PC-9 (cell line): ENCODE measurements around the gene FAM169A. TPM values are rescaled to one million over a fixed set of nuclear protein-coding genes. Genes with fewer than 3 reads are reported as not detected.
A peak's percentile ranks its signal among the peaks of the same experiment; 100 is the strongest.
"Not testable (repeated sequence)": the region's sequence is repeated elsewhere in the genome, so short reads cannot be mapped to it uniquely, and the experiment has no call there.

Experiments used
- BruUV-seq: library from RNA; stranded (reverse); fragments of 400-500 nt; replicated peaks from 2 replicates; lab custom pipeline; 2021; lab: Mats Ljungman, UMichigan
- CTCF ChIA-PET: fragments of 300-600 bp; sonication (Branson Sonifier 250); formaldehyde crosslinking; loops from one replicate; lab custom pipeline; 2022; ENCODE audit warnings: antibody characterized with exemption; lab: Charles Lee
- POLR2A ChIA-PET: fragments of 300-600 bp; sonication (Branson Sonifier 250); formaldehyde crosslinking; loops from one replicate; lab custom pipeline; 2022; ENCODE audit warnings: antibody characterized with exemption; ENCODE audit not compliant: unreplicated experiment; lab: Charles Lee
- DNase-seq, 2 experiments: peaks; one replicate each; pipeline versions ENCODE4 v3.0.0 to v3.0.0-alpha.2; 2015 to 2022; ENCODE audit warnings: mixed read lengths in 1 of 2
- H2AFZ ChIP-seq: fragments of 200-600 bp; sonication (generic); 2 replicates; pipeline ENCODE4 v1.8.1; 2017; ENCODE audit warnings: antibody characterized with exemption
- H3F3A ChIP-seq: fragments of 200-600 bp; sonication (generic); 2 replicates; pipeline ENCODE4 v1.8.1; 2017; ENCODE audit warnings: antibody characterized with exemption, mild to moderate bottlenecking, low read depth; ENCODE audit not compliant: insufficient read depth
- H3K27ac ChIP-seq: fragments of 200-600 bp; sonication (generic); 2 replicates; pipeline ENCODE4 v1.6.1; 2016; ENCODE audit warnings: mixed run types
- H3K27me3 ChIP-seq: fragments of 200-600 bp; sonication (generic); 2 replicates; pipeline ENCODE4 v1.6.1; 2016; ENCODE audit warnings: low read depth, mixed run types; ENCODE audit not compliant: insufficient read depth
- H3K36me3 ChIP-seq: fragments of 200-600 bp; sonication (generic); 2 replicates; pipeline ENCODE4 v1.6.1; 2016; ENCODE audit warnings: low read depth, mixed run types
- H3K4me1 ChIP-seq: fragments of 200-600 bp; sonication (generic); replicated peaks from 2 replicates; pipeline ENCODE4 v1.6.1; 2016; ENCODE audit warnings: mixed run types; ENCODE audit not compliant: insufficient read depth
- H3K4me2 ChIP-seq: fragments of 200-600 bp; sonication (generic); 2 replicates; pipeline ENCODE4 v1.6.1; 2017; ENCODE audit warnings: mixed run types
- H3K4me3 ChIP-seq: fragments of 200-600 bp; sonication (generic); 2 replicates; pipeline ENCODE4 v1.6.1; 2016; ENCODE audit warnings: mixed run types
- H3K79me2 ChIP-seq: fragments of 200-600 bp; sonication (generic); 2 replicates; pipeline ENCODE4 v1.6.1; 2017; ENCODE audit warnings: low read depth, mixed run types
- H3K9me2 ChIP-seq: fragments of 200-600 bp; sonication (generic); 2 replicates; pipeline ENCODE4 v1.8.1; 2017; ENCODE audit warnings: mild to moderate bottlenecking; ENCODE audit not compliant: insufficient read depth
- H3K9me3 ChIP-seq: fragments of 200-600 bp; sonication (generic); 2 replicates; pipeline ENCODE4 v1.8.1; 2016; ENCODE audit warnings: low read depth; ENCODE audit not compliant: insufficient read depth
- H4K20me1 ChIP-seq: fragments of 200-600 bp; sonication (generic); 2 replicates; pipeline ENCODE4 v1.8.1; 2017; ENCODE audit not compliant: insufficient read depth
- EZH2 ChIP-seq: fragments of 200-600 bp; sonication (generic); IDR thresholded peaks from 2 replicates; pipeline ENCODE4 v1.8.0; 2017; ENCODE audit warnings: antibody characterized with exemption, low read depth
- intact Hi-C: fragments of 100-400 bp; cut with micrococcal nuclease; formaldehyde crosslinking; loops from one replicate; pipeline ENCODE4 v1.10.0; 2022; ENCODE audit not compliant: unreplicated experiment
- total RNA-seq: library from RNA; stranded (reverse); gene quantifications from 2 replicates; pipeline ENCODE4 v1.2.3, GENCODE V29; 2021
- TF ChIP-seq, protein P1 (sequence below): fragments of 200-600 bp; sonication (generic); conservative IDR thresholded peaks from 2 replicates; pipeline ENCODE4 v1.6.1; 2017; ENCODE audit warnings: mixed run types, antibody characterized with exemption, mild to moderate bottlenecking, moderate library complexity

FAM169A gene
- total RNA-seq, 1 experiment from 2014 or later: 2.1 TPM

DNA sequence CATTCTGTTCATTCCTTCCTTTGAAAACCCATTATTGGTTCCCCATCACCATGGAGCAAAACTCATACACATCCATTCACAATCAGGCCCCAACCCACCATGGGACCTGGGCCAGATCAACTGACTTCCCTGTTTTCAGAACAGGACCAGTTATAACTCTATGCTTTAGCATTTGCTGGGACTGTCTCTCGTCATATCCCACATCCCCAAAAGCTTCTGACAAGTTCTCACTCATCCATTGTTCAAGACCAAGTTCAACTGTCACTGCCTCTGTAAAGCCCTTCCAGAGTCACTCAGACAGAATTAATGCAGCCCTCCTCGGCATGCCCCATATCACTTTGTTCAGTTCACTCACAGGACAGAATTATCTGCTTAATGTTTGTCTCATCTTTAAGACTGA lies 4.0 kb downstream of the FAM169A start:
- no peak for TF ChIP-seq EZH2
- Histone ChIP-seq H3K4me2 (no peak overlapping the region), H3K27me3 (no peaks in the 10 kb centered on the region), H3K4me3 (no peak overlapping the region), H3K36me3 (no peaks in the 10 kb centered on the region), H3K79me2 (0 out of 2 replicates have a peak, but pooled peaks cover 3% of the 10 kb centered on the region), H4K20me1 (no peaks in the 10 kb centered on the region), H3F3A (0 out of 2 replicates have a peak, but pooled peaks cover 4% of the 10 kb centered on the region), H3K9me2 (no peaks in the 10 kb centered on the region), H3K27ac (no peak overlapping the region), H3K4me1 (peaks cover 9% of the 10 kb centered on the region), H2AFZ (no peak overlapping the region), H3K9me3 (no peaks in the 10 kb centered on the region)
- no TSS peak for BruUV-seq
- no peak for DNase-seq
- intact Hi-C loops: loop anchor here (10.0 kb wide), 1 partner anchor 97 kb away; the partner anchor contains the start of genes GFM2 and NSA2
- CTCF ChIA-PET: interaction anchor here (0.6 kb wide), 1 partner anchor 51 kb away, joined by 23 read pairs; no protein-coding TSS in a partner anchor
- POLR2A ChIA-PET: no interaction called here

DNA sequence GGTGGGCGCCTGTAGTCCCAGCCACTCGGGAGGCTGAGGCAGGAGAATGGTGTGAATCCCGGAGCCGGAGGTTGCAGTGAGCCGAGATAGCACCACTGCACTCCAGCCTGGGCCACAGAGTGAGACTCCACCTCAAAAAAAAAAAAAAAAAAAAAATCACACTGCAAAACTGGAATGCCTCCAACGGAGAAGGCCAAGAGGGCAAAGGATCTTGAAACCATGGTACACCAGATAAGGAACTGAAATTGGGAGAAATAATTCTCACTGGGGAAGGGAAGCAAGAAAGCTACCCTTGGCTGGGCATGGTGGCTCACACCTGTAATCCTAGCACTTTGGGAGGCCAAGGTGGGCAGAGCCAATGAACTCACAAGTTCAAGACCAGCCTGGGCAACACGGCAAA lies 9.2 kb downstream of the FAM169A start:
- POLR2A ChIA-PET, H3K4me1 ChIP-seq, H3K79me2 ChIP-seq, BruUV-seq, H2AFZ ChIP-seq, DNase-seq, H4K20me1 ChIP-seq, H3K36me3 ChIP-seq, H3K4me3 ChIP-seq, intact Hi-C loops, H3K9me3 ChIP-seq, H3K9me2 ChIP-seq, H3K27ac ChIP-seq, H3K27me3 ChIP-seq, CTCF ChIA-PET, H3F3A ChIP-seq, H3K4me2 ChIP-seq: not testable (repeated sequence)

DNA sequence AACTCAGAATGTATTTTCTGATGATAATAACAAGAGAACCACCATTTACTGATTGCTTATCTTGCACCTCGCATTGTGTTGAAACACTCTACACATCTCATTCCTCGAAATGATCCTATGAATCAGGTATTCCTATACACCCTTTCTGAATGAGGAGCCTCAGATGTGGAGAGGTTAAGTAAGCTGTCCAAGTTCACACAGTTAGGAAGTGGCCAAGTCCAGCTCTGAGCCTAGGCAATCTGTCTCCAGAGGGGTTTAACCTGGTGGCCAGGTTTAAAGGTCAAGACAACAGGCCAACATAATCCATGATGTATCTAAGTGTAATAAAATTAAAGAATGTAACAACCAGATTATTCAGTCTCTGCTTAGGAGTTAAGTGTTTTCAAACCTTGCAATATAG lies 12.9 kb downstream of the FAM169A start:
- Histone ChIP-seq H3F3A (no peaks in the 10 kb centered on the region), H4K20me1 (no peaks in the 10 kb centered on the region), H3K9me3 (peaks cover 8% of the 10 kb centered on the region), H3K4me1 (peaks cover 12% of the 10 kb centered on the region), H2AFZ (no peak overlapping the region), H3K36me3 (no peaks in the 10 kb centered on the region), H3K79me2 (no peaks in the 10 kb centered on the region), H3K9me2 (no peaks in the 10 kb centered on the region), H3K27me3 (no peaks in the 10 kb centered on the region), H3K27ac (no peak overlapping the region), H3K4me2 (no peak overlapping the region), H3K4me3 (no peak overlapping the region)
- CTCF ChIA-PET: no interaction called here
- DNase-seq: no peak
- POLR2A ChIA-PET: no interaction called here
- no TSS peak for BruUV-seq
- TF ChIP-seq, protein P1, sequence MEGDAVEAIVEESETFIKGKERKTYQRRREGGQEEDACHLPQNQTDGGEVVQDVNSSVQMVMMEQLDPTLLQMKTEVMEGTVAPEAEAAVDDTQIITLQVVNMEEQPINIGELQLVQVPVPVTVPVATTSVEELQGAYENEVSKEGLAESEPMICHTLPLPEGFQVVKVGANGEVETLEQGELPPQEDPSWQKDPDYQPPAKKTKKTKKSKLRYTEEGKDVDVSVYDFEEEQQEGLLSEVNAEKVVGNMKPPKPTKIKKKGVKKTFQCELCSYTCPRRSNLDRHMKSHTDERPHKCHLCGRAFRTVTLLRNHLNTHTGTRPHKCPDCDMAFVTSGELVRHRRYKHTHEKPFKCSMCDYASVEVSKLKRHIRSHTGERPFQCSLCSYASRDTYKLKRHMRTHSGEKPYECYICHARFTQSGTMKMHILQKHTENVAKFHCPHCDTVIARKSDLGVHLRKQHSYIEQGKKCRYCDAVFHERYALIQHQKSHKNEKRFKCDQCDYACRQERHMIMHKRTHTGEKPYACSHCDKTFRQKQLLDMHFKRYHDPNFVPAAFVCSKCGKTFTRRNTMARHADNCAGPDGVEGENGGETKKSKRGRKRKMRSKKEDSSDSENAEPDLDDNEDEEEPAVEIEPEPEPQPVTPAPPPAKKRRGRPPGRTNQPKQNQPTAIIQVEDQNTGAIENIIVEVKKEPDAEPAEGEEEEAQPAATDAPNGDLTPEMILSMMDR: no peak
- TF ChIP-seq EZH2: no peak
- intact Hi-C loops: no loop called here

DNA sequence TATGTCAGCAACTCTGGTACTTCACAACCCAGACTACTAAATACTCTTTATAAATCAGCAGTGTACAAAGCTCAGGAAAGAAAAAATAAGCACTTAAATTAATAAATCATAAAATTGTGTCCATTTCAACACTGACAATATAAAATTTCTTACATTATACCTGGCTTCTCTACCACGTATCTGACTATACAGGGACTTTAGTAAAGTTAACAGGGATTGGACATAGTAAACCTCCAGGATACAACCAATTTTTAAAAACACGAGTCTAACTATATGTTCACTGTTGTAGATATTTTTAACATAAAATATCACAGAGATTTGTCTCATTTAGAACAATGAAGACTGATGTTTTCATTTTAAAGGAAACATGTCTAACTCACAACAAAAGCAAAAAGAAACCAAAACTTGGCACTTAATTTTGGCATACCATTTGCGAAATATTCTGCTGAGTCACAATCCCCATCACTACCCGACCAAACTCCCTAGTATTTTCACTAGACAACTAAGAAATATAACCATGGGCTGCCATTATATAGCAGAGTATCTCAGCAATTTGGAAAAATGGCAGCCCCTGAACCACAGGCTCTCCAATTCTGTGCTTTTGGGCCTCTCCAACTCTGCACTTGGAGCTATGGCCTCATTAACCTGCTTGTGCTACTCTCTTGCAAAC lies 14.4 kb downstream of the FAM169A start:
- intact Hi-C loops: no loop called here
- no peaks in the 10 kb centered on the region for H4K20me1 ChIP-seq
- CTCF ChIA-PET: no interaction called here
- peak overlapping the region; percentile 23 for H2AFZ ChIP-seq
- H3K4me3 ChIP-seq: no peak overlapping the region; the same call in 1 of the 2 replicates
- BruUV-seq: no TSS peak
- peak overlapping the region; percentile 24 for H3K27ac ChIP-seq
- no peaks in the 10 kb centered on the region for H3K9me2 ChIP-seq
- H3K27me3 ChIP-seq: no peaks in the 10 kb centered on the region
- peaks cover 8% of the 10 kb centered on the region for H3K9me3 ChIP-seq
- TF ChIP-seq, protein P1: no peak
- no peak for TF ChIP-seq EZH2
- H3K36me3 ChIP-seq: no peaks in the 10 kb centered on the region
- peaks cover 12% of the 10 kb centered on the region for H3K4me1 ChIP-seq
- no peaks in the 10 kb centered on the region for H3K79me2 ChIP-seq
- peak overlapping the region; percentile 41 for H3K4me2 ChIP-seq
- POLR2A ChIA-PET: interaction anchor here (0.7 kb wide), 1 partner anchor 913 kb away, joined by 6 read pairs; no protein-coding TSS in a partner anchor
- DNase-seq: no peak
- no peaks in the 10 kb centered on the region for H3F3A ChIP-seq
